Measurements from ENCODE around the gene VPS13A. TPM values are rescaled to one million over a fixed set of nuclear protein-coding genes. Genes with fewer than 3 reads are reported as not detected.

Gene VPS13A
- total and polyA plus RNA-seq, 9 of the 15 experiments (the other 6 are each of a cell fraction or from before 2014, with no cell fraction given), result 5.6 to 29.9 (median 14.7) TPM

GRCh38 chr9:77418226-77418625, 240.9 kb downstream of the VPS13A start:
- H3K4me3 ChIP-seq, result no peak overlapping the region
- no peaks in the 10 kb centered on the region for H3K4me1 ChIP-seq (replicated peaks in 1 of 2; ENCODE audit: control insufficient read depth in 2 of 2, insufficient read depth in 2 of 2, low read length in 2 of 2)
- DNase-seq (ENCODE audit: extremely low read depth in 1 of 4, low spot score in 3 of 4) (no peak), ATAC-seq (no peak), FAIRE-seq (no peak)
- no peak overlapping the region for H3K27ac ChIP-seq (ENCODE audit: extremely low read depth, low read depth, low read length)
- H3K9ac ChIP-seq (ENCODE audit: insufficient read depth in 1 of 2, low read depth in 2 of 2, low read length in 2 of 2), result no peak overlapping the region
- ChIA-PET CTCF (ENCODE audit: low intra/inter-chr PET ratio) (no interaction called here), POLR2A (no interaction called here)
- intact Hi-C loops (cut with micrococcal nuclease), result no loop called here
- in situ Hi-C loops (cut with MboI), result no loop called here
- no peaks in the 10 kb centered on the region for H3K36me3 ChIP-seq (ENCODE audit: control insufficient read depth, insufficient read depth, low read length)
- no peak overlapping the region for H2AFZ ChIP-seq (ENCODE audit: low read depth, low read length)
- no peaks in the 10 kb centered on the region for H3K27me3 ChIP-seq (ENCODE audit: control insufficient read depth in 2 of 2, insufficient read depth in 2 of 2, low read length in 2 of 2)
- H3K4me2 ChIP-seq (ENCODE audit: insufficient read depth, low read length), result no peak overlapping the region
- no peaks in the 10 kb centered on the region for H3K79me2 ChIP-seq (ENCODE audit: control insufficient read depth, insufficient read depth, low read length)
- no peak for TF ChIP-seq GTF3C2 (IDR thresholded peaks at IDR 0.05; ENCODE audit: borderline replicate concordance, extremely low read depth, insufficient read length)
- TF ChIP-seq TCF7 (IDR thresholded peaks at IDR 0.05; ENCODE audit: borderline replicate concordance), result no peak
- no peak for TF ChIP-seq HDAC2 (IDR thresholded peaks at IDR 0.05)
- no peak for TF ChIP-seq ZNF263 (CRISPR knock-in tag; IDR thresholded peaks at IDR 0.05; ENCODE audit: borderline replicate concordance)
- TF ChIP-seq BCLAF1 (IDR thresholded peaks at IDR 0.05; ENCODE audit: borderline replicate concordance in 1 of 2, control insufficient read depth in 1 of 2, low read depth in 2 of 2, low read length in 1 of 2), result no peak
- TF ChIP-seq SRF (CRISPR knock-in tag; IDR thresholded peaks at IDR 0.05), result no peak
- TF ChIP-seq GATA2 (CRISPR knock-in tag; IDR thresholded peaks at IDR 0.05), result no peak
- TF ChIP-seq SMARCE1 (IDR thresholded peaks at IDR 0.05), result no peak
- no peak for TF ChIP-seq ZNF121 (CRISPR knock-in tag; conservative IDR thresholded peaks at IDR 0.05)
- no peak for TF ChIP-seq ZNF277 (CRISPR knock-in tag; IDR thresholded peaks at IDR 0.05; ENCODE audit: borderline replicate concordance)
- H3K9me3 ChIP-seq (replicated peaks; ENCODE audit: control insufficient read depth, insufficient read depth, low read depth, low read length), result no peaks in the 10 kb centered on the region
- H3K9me1 ChIP-seq (ENCODE audit: control insufficient read depth, insufficient read depth, low read length), result no peaks in the 10 kb centered on the region
- no TSS peak for BruUV-seq (replicated peaks)
- H4K20me1 ChIP-seq (replicated peaks; ENCODE audit: control insufficient read depth, insufficient read depth, low read length), result no peaks in the 10 kb centered on the region

Data from K562 (cell line).